Liver (tissue), 9 donors: Measurements from ENCODE around the gene CDX1. TPM values are rescaled to one million over a fixed set of nuclear protein-coding genes. Genes with fewer than 3 reads are reported as not detected.

Experiments used
- DNase-seq: peaks from one replicate; pipeline ENCODE4 v3.0.0-alpha.2; 2017; ENCODE audit warnings: low spot score
- H3K27ac ChIP-seq, 2 donors: one replicate each; pipeline ENCODE4 v1.7.0; 2013; ENCODE audit warnings: inconsistent platforms in 2 of 2, low read length in 2 of 2, control low read depth in 1 of 2, low read depth in 1 of 2, mild to moderate bottlenecking in 1 of 2
- H3K27me3 ChIP-seq, 4 donors: one replicate each; pipeline versions ENCODE4 v1.6.1 to v1.7.0; 2013; ENCODE audit warnings: low read length in 3 of 4, inconsistent platforms in 1 of 4, mild to moderate bottlenecking in 1 of 4, moderate library complexity in 1 of 4; ENCODE audit not compliant: control insufficient read depth in 4 of 4, insufficient read depth in 4 of 4
- H3K36me3 ChIP-seq, 4 donors: one replicate each; pipeline versions ENCODE4 v1.6.1 to v1.7.0; 2013; ENCODE audit warnings: low read length in 3 of 4, mild to moderate bottlenecking in 3 of 4, low read depth in 1 of 4, moderate library complexity in 1 of 4; ENCODE audit not compliant: control insufficient read depth in 4 of 4, insufficient read depth in 3 of 4
- H3K4me1 ChIP-seq, 4 donors: one replicate each; pipeline versions ENCODE4 v1.6.1 to v1.7.0; 2013; ENCODE audit warnings: low read length in 3 of 4, mild to moderate bottlenecking in 3 of 4, moderate library complexity in 1 of 4; ENCODE audit not compliant: control insufficient read depth in 4 of 4, insufficient read depth in 4 of 4
- H3K4me3 ChIP-seq, 3 donors: one replicate each; pipeline versions ENCODE4 v1.6.1 to v1.7.0; 2013; ENCODE audit warnings: low read length in 3 of 3, control low read depth in 1 of 3, low read depth in 1 of 3, mild to moderate bottlenecking in 1 of 3
- H3K9ac ChIP-seq, 2 donors: one replicate each; pipeline ENCODE4 v1.7.0; 2013; ENCODE audit warnings: low read length in 2 of 2, mild to moderate bottlenecking in 2 of 2, moderate library complexity in 2 of 2, control low read depth in 1 of 2, low read depth in 1 of 2
- H3K9me3 ChIP-seq, 4 donors: one replicate each; pipeline versions ENCODE4 v1.6.1 to v1.7.0; 2013; ENCODE audit warnings: low read length in 3 of 4; ENCODE audit not compliant: control insufficient read depth in 4 of 4
- CTCF ChIP-seq: fragments of 150-350 bp; IDR thresholded peaks from 2 replicates; pipeline ENCODE4 v1.5.1; 2017; ENCODE audit warnings: improper control_type of control experiment, low read depth, low read length; ENCODE audit not compliant: missing input control
- EGR1 ChIP-seq, 2 donors: IDR thresholded peaks; 2 replicates each; pipeline ENCODE4 v1.6.1; 2016 to 2018; ENCODE audit warnings: antibody characterized with exemption in 2 of 2, low read depth in 2 of 2
- FOXA1 ChIP-seq: IDR thresholded peaks from 2 replicates; pipeline ENCODE4 v1.6.1; 2016; ENCODE audit warnings: antibody characterized with exemption
- FOXA2 ChIP-seq: IDR thresholded peaks from 2 replicates; pipeline ENCODE4 v1.6.1; 2016; ENCODE audit warnings: antibody characterized with exemption
- HNF4A ChIP-seq, 2 donors: conservative IDR thresholded peaks; 2 replicates each; pipeline ENCODE4 v1.6.1; 2016; ENCODE audit warnings: antibody characterized with exemption in 2 of 2, mild to moderate bottlenecking in 2 of 2
- JUND ChIP-seq, 2 donors: IDR thresholded peaks; 2 replicates each; pipeline ENCODE4 v1.6.1; 2016; ENCODE audit warnings: antibody characterized with exemption in 2 of 2
- MAX ChIP-seq: IDR thresholded peaks from 2 replicates; pipeline ENCODE4 v1.6.1; 2016; ENCODE audit warnings: antibody characterized with exemption
- RAD21 ChIP-seq, 2 donors: IDR thresholded peaks; 2 replicates each; pipeline ENCODE4 v1.6.1; 2016; ENCODE audit warnings: antibody characterized with exemption in 2 of 2, mild to moderate bottlenecking in 2 of 2
- REST ChIP-seq: IDR thresholded peaks from 2 replicates; pipeline ENCODE4 v1.6.1; 2016; ENCODE audit warnings: antibody characterized with exemption, mild to moderate bottlenecking
- SP1 ChIP-seq: IDR thresholded peaks from 2 replicates; pipeline ENCODE4 v1.6.1; 2018; ENCODE audit warnings: antibody characterized with exemption, mild to moderate bottlenecking
- TAF1 ChIP-seq: conservative IDR thresholded peaks from 2 replicates; pipeline ENCODE4 v1.6.1; 2016; ENCODE audit warnings: antibody characterized with exemption, mild to moderate bottlenecking
- YY1 ChIP-seq: IDR thresholded peaks from 2 replicates; pipeline ENCODE4 v1.6.1; 2016; ENCODE audit warnings: antibody characterized with exemption, mild to moderate bottlenecking
- ZBTB33 ChIP-seq: IDR thresholded peaks from 2 replicates; pipeline ENCODE4 v1.6.1; 2016; ENCODE audit warnings: antibody characterized with exemption
- WGBS: extraction: QIAGEN DNeasy Blood & Tissue Kit; methylation state at CpG from one replicate; pipeline ENCODE4 v1.1.7; 2013; 5-methylcytosine and 5-hydroxymethylcytosine counted together
- polyA plus RNA-seq, 2 donors: library from polyadenylated mRNA; stranded (reverse) in 1 of 2; unstranded in 1 of 2; fragments of 200-250 nt in 1 of 2; fragments of >200 nt in 1 of 2; fragmentation: Nextera tagmentation in 1 of 2; extraction: Ambion mirVana in 1 of 2; gene quantifications; one replicate each; pipeline versions ENCODE4 v1.2.1 to v1.2.3, GENCODE V29; 2013 to 2015
- total RNA-seq, 2 donors: library from RNA; depleted of rRNA; stranded (reverse); fragments of >200 nt; gene quantifications; one replicate each; pipeline ENCODE4 v1.2.3, GENCODE V29; 2014
- donor health status: healthy.
- donor health status: healthy.
- donor health status: healthy.
- donor health status: healthy.
- donor health status: healthy.

Gene CDX1
- total and polyA plus RNA-seq, 4 donors: not detected

GRCh38 chr5:150186897-150187296 is 20.3 kb downstream of the CDX1 start (continued):
- TF ChIP-seq CTCF: no peak
- no peak for TF ChIP-seq MAX
- no peak for TF ChIP-seq FOXA1

- Histone ChIP-seq H3K27ac (no peak overlapping the region), H3K4me3 (no peak overlapping the region), H3K4me1 (peaks cover 8 to 28% (median 17%) of the 10 kb centered on the region in 4 donors), H3K27me3 (peaks cover 0 to 5% (median 0%) of the 10 kb centered on the region in 4 donors), H3K9me3 (no peaks in the 10 kb centered on the region), H3K9ac (no peak overlapping the region), H3K36me3 (no peaks in the 10 kb centered on the region)
- no peak for DNase-seq
- TF ChIP-seq ZBTB33 (no peak), FOXA2 (no peak)
- 54% methylated on average over 3 of the region's 3 CpGs for WGBS
Measured at GRCh38 chr5:150188146-150188842, 21.7 kb downstream of the CDX1 start.

GRCh38 chr5:150189326-150189725 is 22.7 kb downstream of the CDX1 start:
- H3K9me3 ChIP-seq: no peaks in the 10 kb centered on the region
- peaks cover 0 to 5% (median 0%) of the 10 kb centered on the region in 4 donors for H3K27me3 ChIP-seq
- peaks cover 8 to 28% (median 17%) of the 10 kb centered on the region in 4 donors for H3K4me1 ChIP-seq
- 78% methylated on average over 3 of the region's 3 CpGs for WGBS
- no peak overlapping the region for H3K4me3 ChIP-seq
- H3K36me3 ChIP-seq: no peaks in the 10 kb centered on the region
- H3K27ac ChIP-seq: no peak overlapping the region
- no peak for TF ChIP-seq JUND (IDR thresholded peaks at IDR 0.05)
- TF ChIP-seq YY1: no peak
- no peak for TF ChIP-seq HNF4A (conservative IDR thresholded peaks at IDR 0.05)
- no peak for TF ChIP-seq REST
- no peak for TF ChIP-seq SP1
- no peak for TF ChIP-seq CTCF
- no peak for TF ChIP-seq TAF1
- no peak for TF ChIP-seq RAD21 (IDR thresholded peaks at IDR 0.05)
- TF ChIP-seq EGR1 (IDR thresholded peaks at IDR 0.05; ENCODE audit: low read depth in 2 of 2): no peak
- no peak overlapping the region for H3K9ac ChIP-seq
- DNase-seq: no peak
